ENCODE data around the gene PEAK3. TPM values are rescaled to one million over a fixed set of nuclear protein-coding genes. Genes with fewer than 3 reads are reported as not detected.

PEAK3 gene
- total RNA-seq, 2 experiments from 2014 or later, result 0.70 to 0.88 TPM

- CTCF ChIA-PET, result interaction anchor here (1.0 to 1.1 kb wide), 2 partner anchors 19 to 21 kb away, joined by 3 to 4 read pairs; no protein-coding TSS in a partner anchor
- Mint-ChIP-seq H3K4me3 (no peak overlapping the region), H3K27me3 (no peaks in the 10 kb centered on the region), H3K27ac (no peak overlapping the region), H3K36me3 (ENCODE audit: low read depth) (peaks cover 14% of the 10 kb centered on the region), H3K4me1 (peaks cover 15% of the 10 kb centered on the region), H3K9me3 (no peaks in the 10 kb centered on the region)
- DNase-seq, result no peak
- POLR2A ChIA-PET, result interaction anchor here (0.7 to 1.4 kb wide), 4 partner anchors 31 to 181 kb away, joined by 3 to 4 read pairs (median 3); partner anchors contain the start of gene GADD45B
Observed at GRCh38 chr19:2294687-2295335, 12.8 kb upstream of the PEAK3 start.

- H3K4me3 Mint-ChIP-seq, result peak overlapping the region; percentile 71
Observed at GRCh38 chr19:2291185-2291751, 9.3 kb upstream of the PEAK3 start.

GRCh38 chr19:2290441-2291184, 8.6 kb upstream of the PEAK3 start:
- peaks cover 4% of the 10 kb centered on the region for H3K27me3 Mint-ChIP-seq

More at GRCh38 chr19:2291185-2291751, 9.3 kb upstream of the PEAK3 start:
- H3K9me3 Mint-ChIP-seq, result no peaks in the 10 kb centered on the region
- no peak for DNase-seq
- peaks cover 31% of the 10 kb centered on the region for H3K4me1 Mint-ChIP-seq
- ChIA-PET CTCF (no interaction called here), POLR2A (interaction anchor here (1.3 to 2.3 kb wide), 3 partner anchors 14 to 36 kb away, joined by 3 to 14 read pairs (median 6); partner anchors contain the start of gene LSM7)
- H3K27me3 Mint-ChIP-seq, result peaks cover 4% of the 10 kb centered on the region
- H3K36me3 Mint-ChIP-seq (ENCODE audit: low read depth), result peaks cover 14% of the 10 kb centered on the region
- H3K27ac Mint-ChIP-seq, result no peak overlapping the region

GRCh38 chr19:2289714-2290435, 7.9 kb upstream of the PEAK3 start:
- ChIA-PET CTCF (interaction anchor here (0.7 to 1.4 kb wide), 5 partner anchors 13 to 101 kb away, joined by 3 to 8 read pairs (median 5); no protein-coding TSS in a partner anchor), POLR2A (interaction anchor here (0.6 to 3.0 kb wide), 14 partner anchors 11 to 332 kb away, joined by 3 to 17 read pairs (median 4); partner anchors contain the start of genes LSM7, PLEKHJ1, SPPL2B and TIMM13)
- H3K4me1 Mint-ChIP-seq, result peaks cover 31% of the 10 kb centered on the region
- peak overlapping the region; percentile 83 for H3K4me3 Mint-ChIP-seq
- H3K27ac Mint-ChIP-seq, result peak overlapping the region; percentile 94
- H3K27me3 Mint-ChIP-seq, result peaks cover 4% of the 10 kb centered on the region
- H3K9me3 Mint-ChIP-seq, result no peaks in the 10 kb centered on the region
- H3K36me3 Mint-ChIP-seq (ENCODE audit: low read depth), result peaks cover 14% of the 10 kb centered on the region
- peak; percentile 81 for DNase-seq

More at GRCh38 chr19:2290441-2291184, 8.6 kb upstream of the PEAK3 start:
- Mint-ChIP-seq H3K9me3 (no peaks in the 10 kb centered on the region), H3K27ac (peak overlapping the region; percentile 67), H3K4me3 (peak overlapping the region; percentile 71), H3K4me1 (peaks cover 31% of the 10 kb centered on the region), H3K36me3 (ENCODE audit: low read depth) (peaks cover 14% of the 10 kb centered on the region)
- peak; percentile 44 for DNase-seq
- ChIA-PET POLR2A (interaction anchor here (1.3 to 2.3 kb wide), 2 partner anchors 15 to 37 kb away, joined by 3 to 14 read pairs; partner anchors contain the start of gene LSM7), CTCF (no interaction called here)

GRCh38 chr19:2288818-2289713, 7.1 kb upstream of the PEAK3 start:
- peak overlapping the region; percentile 83 for H3K4me3 Mint-ChIP-seq
- H3K27ac Mint-ChIP-seq, result peak overlapping the region; percentile 94
- peaks cover 14% of the 10 kb centered on the region for H3K36me3 Mint-ChIP-seq (ENCODE audit: low read depth)
- peak; percentile 27 for DNase-seq
- H3K27me3 Mint-ChIP-seq, result peaks cover 4% of the 10 kb centered on the region
- POLR2A ChIA-PET, result interaction anchor here (0.6 to 3.0 kb wide), 15 partner anchors 10 to 333 kb away, joined by 3 to 17 read pairs (median 4); partner anchors contain the start of genes LSM7, PLEKHJ1, SPPL2B and TIMM13
- CTCF ChIA-PET, result interaction anchor here (0.7 to 1.4 kb wide), 6 partner anchors 12 to 138 kb away, joined by 3 to 8 read pairs (median 4); partner anchors contain the start of gene TIMM13
- H3K4me1 Mint-ChIP-seq, result peaks cover 31% of the 10 kb centered on the region
- no peaks in the 10 kb centered on the region for H3K9me3 Mint-ChIP-seq

- peak overlapping the region; percentile 83 for H3K4me3 Mint-ChIP-seq
- POLR2A ChIA-PET, result interaction anchor here (0.7 to 3.0 kb wide), 11 partner anchors 9 to 139 kb away, joined by 3 to 17 read pairs (median 5); partner anchors contain the start of genes LSM7, PLEKHJ1, SPPL2B and TIMM13
- peak overlapping the region; percentile 94 for H3K27ac Mint-ChIP-seq
- no peak for DNase-seq
- H3K36me3 Mint-ChIP-seq (ENCODE audit: low read depth), result peaks cover 11% of the 10 kb centered on the region
- H3K27me3 Mint-ChIP-seq, result peaks cover 4% of the 10 kb centered on the region
- H3K4me1 Mint-ChIP-seq, result peaks cover 28% of the 10 kb centered on the region
- H3K9me3 Mint-ChIP-seq, result no peaks in the 10 kb centered on the region
- CTCF ChIA-PET, result interaction anchor here (0.7 to 1.4 kb wide), 8 partner anchors 11 to 325 kb away, joined by 3 to 8 read pairs (median 4); partner anchors contain the start of gene TIMM13
Observed at GRCh38 chr19:2288338-2288817, 6.4 kb upstream of the PEAK3 start.

GRCh38 chr19:2287585-2288337, 5.8 kb upstream of the PEAK3 start:
- Mint-ChIP-seq H3K27ac (no peak overlapping the region), H3K9me3 (no peaks in the 10 kb centered on the region), H3K4me3 (no peak overlapping the region), H3K4me1 (peaks cover 30% of the 10 kb centered on the region), H3K36me3 (ENCODE audit: low read depth) (peaks cover 8% of the 10 kb centered on the region), H3K27me3 (peaks cover 7% of the 10 kb centered on the region)
- CTCF ChIA-PET, result interaction anchor here (0.7 to 1.4 kb wide), 3 partner anchors 14 to 326 kb away, joined by 3 to 8 read pairs (median 3); no protein-coding TSS in a partner anchor
- POLR2A ChIA-PET, result interaction anchor here (0.9 to 3.0 kb wide), 5 partner anchors 9 to 40 kb away, joined by 3 to 17 read pairs (median 7); partner anchors contain the start of genes LSM7 and SPPL2B
- DNase-seq, result no peak

GRCh38 chr19:2286402-2287140, 4.6 kb upstream of the PEAK3 start:
- peaks cover 10% of the 10 kb centered on the region for H3K27me3 Mint-ChIP-seq
- H3K27ac Mint-ChIP-seq, result no peak overlapping the region
- no peak overlapping the region for H3K4me3 Mint-ChIP-seq
- H3K4me1 Mint-ChIP-seq, result peaks cover 38% of the 10 kb centered on the region
- peaks cover 4% of the 10 kb centered on the region for H3K36me3 Mint-ChIP-seq (ENCODE audit: low read depth)
- ChIA-PET POLR2A (interaction anchor here (0.9 to 3.0 kb wide), 4 partner anchors 8 to 41 kb away, joined by 3 to 14 read pairs (median 5); partner anchors contain the start of genes LSM7 and SPPL2B), CTCF (no interaction called here)
- H3K9me3 Mint-ChIP-seq, result no peaks in the 10 kb centered on the region
- no peak for DNase-seq

GRCh38 chr19:2283835-2284507, 2.0 kb upstream of the PEAK3 start:
- Mint-ChIP-seq H3K27me3 (peaks cover 9% of the 10 kb centered on the region), H3K36me3 (ENCODE audit: low read depth) (no peaks in the 10 kb centered on the region), H3K9me3 (no peaks in the 10 kb centered on the region), H3K4me1 (peaks cover 24% of the 10 kb centered on the region), H3K27ac (no peak overlapping the region), H3K4me3 (no peak overlapping the region)
- POLR2A ChIA-PET, result interaction anchor here (0.9 to 1.7 kb wide), 2 partner anchors 14 to 44 kb away, joined by 3 to 5 read pairs; no protein-coding TSS in a partner anchor
- no peak for DNase-seq
- CTCF ChIA-PET, result no interaction called here

- H3K27ac Mint-ChIP-seq, result no peak overlapping the region
- CTCF ChIA-PET, result no interaction called here
- POLR2A ChIA-PET, result interaction anchor here (0.9 to 1.7 kb wide), 2 partner anchors 13 to 43 kb away, joined by 3 to 5 read pairs; no protein-coding TSS in a partner anchor
- H3K4me1 Mint-ChIP-seq, result peaks cover 15% of the 10 kb centered on the region
- peak overlapping the region; percentile 15 for H3K4me3 Mint-ChIP-seq
- H3K9me3 Mint-ChIP-seq, result no peaks in the 10 kb centered on the region
- DNase-seq, result no peak
- H3K36me3 Mint-ChIP-seq (ENCODE audit: low read depth), result no peaks in the 10 kb centered on the region
- H3K27me3 Mint-ChIP-seq, result peaks cover 6% of the 10 kb centered on the region
Observed at GRCh38 chr19:2282862-2283237, 875 bp upstream of the PEAK3 start.

Data from activated CD4-positive, alpha-beta memory T cell treated with anti-CD3 and anti-CD28 coated beads, Interleukin-2, amount 10 ng/mL, durations not matched to agents 7 days and 5 days (primary cell).